Common myeloid progenitor, CD34-positive (primary cell): ENCODE results near the gene STYXL1.
"Not testable (repeated sequence)": the region's sequence is repeated elsewhere in the genome, so short reads cannot be mapped to it uniquely, and the experiment has no call there.

Experiments
- CTCF ChIA-PET: fragments of 350-600 bp; sonication (Branson Sonifier 250); formaldehyde crosslinking; loops from one replicate; lab custom pipeline; 2021; ENCODE audit warnings: antibody characterized with exemption; lab: Charles Lee
- POLR2A ChIA-PET: fragments of 350-600 bp; sonication (Branson Sonifier 250); formaldehyde crosslinking; loops from one replicate; lab custom pipeline; 2021; ENCODE audit warnings: antibody characterized with exemption; lab: Charles Lee
- DNase-seq, 3 donors: peaks; one replicate each; pipeline versions ENCODE4 v3.0.0 to v3.0.0-alpha.2; 2013
- H3K27ac ChIP-seq, 2 experiments: 1 replicate in 1 of 2; 2 replicates in 1 of 2; pipeline ENCODE4 v1.7.0; 2013; ENCODE audit warnings: inconsistent platforms in 2 of 2, low read length in 2 of 2, mild to moderate bottlenecking in 2 of 2, low read depth in 1 of 2, moderate library complexity in 1 of 2; ENCODE audit not compliant: severe bottlenecking in 2 of 2, insufficient read depth in 1 of 2, poor library complexity in 1 of 2
- H3K27me3 ChIP-seq, 5 experiments: replicated peaks in 2 of 5; 1 replicate in 3 of 5; 2 replicates in 2 of 5; pipeline versions ENCODE4 v1.6.1 to v1.7.0; 2013; ENCODE audit warnings: low read length in 4 of 5, mild to moderate bottlenecking in 2 of 5, moderate library complexity in 2 of 5, inconsistent platforms in 1 of 5; ENCODE audit not compliant: insufficient read depth in 5 of 5, control insufficient read depth in 4 of 5
- H3K36me3 ChIP-seq, 4 experiments: 1 replicate in 2 of 4; 2 replicates in 2 of 4; pipeline versions ENCODE4 v1.6.1 to v1.7.0; 2013; ENCODE audit warnings: low read length in 3 of 4, control low read depth in 1 of 4, mild to moderate bottlenecking in 1 of 4; ENCODE audit not compliant: control insufficient read depth in 4 of 4, insufficient read depth in 4 of 4
- H3K4me1 ChIP-seq, 4 experiments: 1 replicate in 3 of 4; 2 replicates in 1 of 4; pipeline versions ENCODE4 v1.6.1 to v1.7.1; 2013; ENCODE audit warnings: low read length in 3 of 4, mild to moderate bottlenecking in 3 of 4, control low read depth in 1 of 4, inconsistent platforms in 1 of 4, moderate library complexity in 1 of 4; ENCODE audit not compliant: control insufficient read depth in 4 of 4, insufficient read depth in 4 of 4; ENCODE audit errors: control extremely low read depth in 1 of 4
- H3K4me3 ChIP-seq, 7 experiments: 1 replicate in 4 of 7; 2 replicates in 3 of 7; pipeline versions ENCODE4 v1.5.1 to v1.7.0; 2013; ENCODE audit warnings: mild to moderate bottlenecking in 7 of 7, low read length in 6 of 7, moderate library complexity in 6 of 7, inconsistent platforms in 2 of 7, low read depth in 2 of 7, control low read depth in 1 of 7; ENCODE audit not compliant: insufficient read depth in 4 of 7, control insufficient read depth in 1 of 7; ENCODE audit errors: extremely low read depth in 1 of 7
- H3K9me3 ChIP-seq, 5 experiments: 1 replicate in 4 of 5; 2 replicates in 1 of 5; pipeline versions ENCODE4 v1.6.1 to v1.7.1; 2013; ENCODE audit warnings: low read length in 4 of 5, mild to moderate bottlenecking in 2 of 5, inconsistent platforms in 1 of 5, low read depth in 1 of 5, moderate library complexity in 1 of 5; ENCODE audit not compliant: control insufficient read depth in 4 of 5, insufficient read depth in 2 of 5; ENCODE audit errors: control extremely low read depth in 1 of 5
- WGBS: methylation state at CpG from one replicate; pipeline ENCODE4 v1.1.5; 2013; ENCODE audit not compliant: insufficient coverage; 5-methylcytosine and 5-hydroxymethylcytosine counted together

The STYXL1 gene

DNA sequence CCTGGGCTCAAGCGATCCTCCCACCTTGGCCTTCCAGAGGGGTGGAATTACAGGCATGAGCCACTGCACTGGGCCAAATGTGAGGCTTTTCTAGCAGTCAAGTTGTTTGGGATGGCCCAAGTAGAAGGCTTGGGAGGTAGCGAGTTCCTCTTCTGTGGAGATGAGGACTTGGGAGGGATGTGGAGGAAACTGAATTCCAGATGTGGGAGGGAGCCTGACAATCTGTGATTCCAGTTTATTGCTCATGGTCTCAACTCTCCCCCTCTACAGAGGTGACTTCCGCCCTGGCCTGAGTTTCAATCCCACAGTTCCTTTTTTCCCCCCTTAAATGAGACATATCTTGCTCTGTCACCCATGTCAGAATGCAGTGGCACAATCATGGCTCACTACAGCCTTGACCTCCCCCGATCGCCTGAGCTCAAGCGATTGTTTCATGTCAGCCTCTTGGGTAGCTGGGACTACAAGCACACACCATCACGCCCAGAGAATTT is 3.4 kb downstream of the STYXL1 start:
- H3K27me3 ChIP-seq: no peaks in the 10 kb centered on the region
- no peak overlapping the region for H3K4me3 ChIP-seq
- H3K9me3 ChIP-seq: no peaks in the 10 kb centered on the region
- H3K4me1 ChIP-seq: peaks cover 4 to 21% (median 16%) of the 10 kb centered on the region in 4 experiments
- POLR2A ChIA-PET: no interaction called here
- CTCF ChIA-PET: no interaction called here
- whole genome bisulfite sequencing: 96% methylated on average over 7 of the region's 7 CpGs
- H3K36me3 ChIP-seq: peaks cover 0 to 7% (median under 1%) of the 10 kb centered on the region in 4 experiments
- DNase-seq: no peak
- no peak overlapping the region for H3K27ac ChIP-seq

DNA sequence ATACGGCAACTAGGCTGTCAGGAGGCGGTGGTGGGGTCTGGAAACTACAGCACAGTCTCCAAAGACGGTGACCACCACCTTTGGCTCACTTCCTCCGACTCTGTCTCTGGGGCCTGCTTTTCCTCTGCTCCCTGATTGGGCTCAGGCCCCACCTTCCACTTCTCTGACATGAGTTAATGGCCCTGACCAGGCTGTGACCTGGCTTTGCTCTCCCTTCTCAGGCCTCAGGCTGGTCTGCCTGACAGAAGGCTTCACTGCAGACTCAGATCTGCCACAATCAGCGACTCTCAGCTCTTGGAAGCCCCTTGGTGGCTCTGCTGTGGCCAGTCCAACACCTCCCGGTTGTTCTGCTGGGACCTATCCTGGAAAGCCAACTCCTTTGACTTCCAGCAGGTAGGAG is 7.7 kb downstream of the STYXL1 start:
- peaks cover 0 to 10% (median 0%) of the 10 kb centered on the region in 4 experiments for H3K36me3 ChIP-seq
- no peaks in the 10 kb centered on the region for H3K9me3 ChIP-seq
- POLR2A ChIA-PET: interaction anchor here (0.6 kb wide), 1 partner anchor 29 kb away, joined by 7 read pairs; no protein-coding TSS in a partner anchor
- WGBS: 100% methylated on average over 5 of the region's 6 CpGs
- H3K27ac ChIP-seq: no peak overlapping the region
- no peak for DNase-seq
- H3K27me3 ChIP-seq: no peaks in the 10 kb centered on the region
- CTCF ChIA-PET: interaction anchor here (4.9 kb wide), 1 partner anchor 20 kb away, joined by 21 read pairs; no protein-coding TSS in a partner anchor
- H3K4me1 ChIP-seq: peaks cover 0 to 4% (median 0%) of the 10 kb centered on the region in 4 experiments
- no peak overlapping the region for H3K4me3 ChIP-seq

GRCh38 chr7:76037310-76037709 is 10.5 kb downstream of the STYXL1 start:
- CTCF ChIA-PET: interaction anchor here (0.6 to 4.9 kb wide), 2 partner anchors 17 to 121 kb away, joined by 3 to 21 read pairs; no protein-coding TSS in a partner anchor
- no peak for DNase-seq
- Histone ChIP-seq H3K27me3 (no peaks in the 10 kb centered on the region), H3K4me3 (no peak overlapping the region), H3K27ac (no peak overlapping the region), H3K36me3 (peaks cover 0 to 15% (median 0%) of the 10 kb centered on the region in 4 experiments), H3K4me1 (no peaks in the 10 kb centered on the region), H3K9me3 (no peaks in the 10 kb centered on the region)
- 100% methylated on average over 2 of the region's 5 CpGs for WGBS
- POLR2A ChIA-PET: interaction anchor here (0.6 kb wide), 1 partner anchor 127 kb away, joined by 3 read pairs; no protein-coding TSS in a partner anchor

DNA sequence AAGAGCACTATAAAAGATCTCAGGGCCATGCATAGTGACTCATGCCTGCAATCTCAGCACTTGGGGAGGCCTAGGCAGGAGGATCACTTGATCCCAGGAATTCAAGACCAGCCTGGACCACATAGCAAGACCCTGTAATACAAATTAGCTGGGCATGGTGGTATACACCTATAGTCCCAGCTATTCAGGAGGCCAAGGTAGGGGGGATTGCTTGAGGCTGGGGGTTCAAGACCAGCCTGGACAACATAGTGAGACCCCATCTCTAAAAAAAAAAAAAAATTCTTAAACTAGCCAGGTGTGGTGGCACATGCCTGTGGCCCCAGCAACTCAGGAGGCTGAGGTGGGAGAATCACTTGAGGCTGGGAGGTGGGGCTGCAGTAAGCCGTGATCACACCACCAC is 15.8 kb downstream of the STYXL1 start:
- POLR2A ChIA-PET: interaction anchor here (0.6 kb wide), 1 partner anchor 359 kb away, joined by 3 read pairs; no protein-coding TSS in a partner anchor
- H3K27me3 ChIP-seq: no peaks in the 10 kb centered on the region
- H3K9me3 ChIP-seq: no peaks in the 10 kb centered on the region
- H3K36me3 ChIP-seq: peaks cover 2 to 10% (median 6%) of the 10 kb centered on the region in 4 experiments
- no peak overlapping the region for H3K4me3 ChIP-seq
- no peak overlapping the region for H3K27ac ChIP-seq
- CTCF ChIA-PET: no interaction called here
- DNase-seq: no peak
- no peaks in the 10 kb centered on the region for H3K4me1 ChIP-seq
- WGBS: no CpG with 5 or more reads among the region's 1 CpG

GRCh38 chr7:76029682-76030081 is 18.1 kb downstream of the STYXL1 start:
- 95% methylated on average over 5 of the region's 7 CpGs for WGBS

GRCh38 chr7:76023002-76023401 is 24.8 kb downstream of the STYXL1 start:
- POLR2A ChIA-PET: no interaction called here
- CTCF ChIA-PET: interaction anchor here (0.9 to 7.0 kb wide), 5 partner anchors 14 to 158 kb away, joined by 3 to 78 read pairs (median 10); partner anchors contain the start of gene POR
- H3K9me3 ChIP-seq: peaks cover 0 to 2% (median 0%) of the 10 kb centered on the region in 5 experiments
- peak overlapping the region in 2 of 7 experiments; percentile 2 to 37 for H3K4me3 ChIP-seq
- peaks cover 3 to 21% (median 12%) of the 10 kb centered on the region in 4 experiments for H3K4me1 ChIP-seq
- peak overlapping the region in 1 of 2 experiments; percentile 9 for H3K27ac ChIP-seq
- H3K27me3 ChIP-seq: no peaks in the 10 kb centered on the region
- 14% methylated on average over 2 of the region's 4 CpGs for WGBS
- H3K36me3 ChIP-seq: peaks cover 12 to 34% (median 20%) of the 10 kb centered on the region in 4 experiments
- DNase-seq: peak in 2 of 3 donors; percentile 42 to 48

More at GRCh38 chr7:76029682-76030081, 18.1 kb downstream of the STYXL1 start:
- H3K27me3 ChIP-seq, H3K9me3 ChIP-seq, H3K4me3 ChIP-seq, POLR2A ChIA-PET, H3K27ac ChIP-seq, H3K4me1 ChIP-seq, DNase-seq: not testable (repeated sequence)
- CTCF ChIA-PET: interaction anchor here (1.1 to 1.9 kb wide), 2 partner anchors 9 to 18 kb away, joined by 3 to 9 read pairs; partner anchors contain the start of genes MDH2 and STYXL1
- peaks cover 6 to 15% (median 9%) of the 10 kb centered on the region in 4 experiments for H3K36me3 ChIP-seq
